CD4-positive, alpha-beta T cell treated with Interleukin-17A for 4 hours (primary cell): ENCODE measurements around the gene CIB1.
A peak's percentile ranks its signal among the peaks of the same experiment; 100 is the strongest.
"Not testable (repeated sequence)": the region's sequence is repeated elsewhere in the genome, so short reads cannot be mapped to it uniquely, and the experiment has no call there.

Experiments
- DNase-seq: peaks from one replicate; pipeline ENCODE4 v3.0.0-alpha.2; 2020; ENCODE audit warnings: mixed read lengths

CIB1 gene

DNA sequence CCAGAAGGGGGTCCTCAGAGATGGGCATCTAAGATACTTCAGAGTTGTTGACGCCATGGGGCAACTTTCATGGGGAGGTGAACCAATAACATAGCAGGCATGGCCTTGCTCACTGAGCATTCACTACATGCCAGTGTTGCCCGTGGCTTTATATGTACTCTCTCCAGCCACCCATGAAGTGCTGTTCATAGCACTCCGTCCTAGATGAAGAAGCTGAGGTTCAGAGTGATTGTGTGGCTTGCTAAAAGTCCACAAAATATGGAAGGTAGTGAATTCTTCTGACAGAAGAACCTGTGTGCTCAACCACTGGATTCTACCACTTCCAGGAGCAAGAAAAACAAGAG lies 42.4 kb downstream of the CIB1 start:
- DNase-seq, result no peak

DNA sequence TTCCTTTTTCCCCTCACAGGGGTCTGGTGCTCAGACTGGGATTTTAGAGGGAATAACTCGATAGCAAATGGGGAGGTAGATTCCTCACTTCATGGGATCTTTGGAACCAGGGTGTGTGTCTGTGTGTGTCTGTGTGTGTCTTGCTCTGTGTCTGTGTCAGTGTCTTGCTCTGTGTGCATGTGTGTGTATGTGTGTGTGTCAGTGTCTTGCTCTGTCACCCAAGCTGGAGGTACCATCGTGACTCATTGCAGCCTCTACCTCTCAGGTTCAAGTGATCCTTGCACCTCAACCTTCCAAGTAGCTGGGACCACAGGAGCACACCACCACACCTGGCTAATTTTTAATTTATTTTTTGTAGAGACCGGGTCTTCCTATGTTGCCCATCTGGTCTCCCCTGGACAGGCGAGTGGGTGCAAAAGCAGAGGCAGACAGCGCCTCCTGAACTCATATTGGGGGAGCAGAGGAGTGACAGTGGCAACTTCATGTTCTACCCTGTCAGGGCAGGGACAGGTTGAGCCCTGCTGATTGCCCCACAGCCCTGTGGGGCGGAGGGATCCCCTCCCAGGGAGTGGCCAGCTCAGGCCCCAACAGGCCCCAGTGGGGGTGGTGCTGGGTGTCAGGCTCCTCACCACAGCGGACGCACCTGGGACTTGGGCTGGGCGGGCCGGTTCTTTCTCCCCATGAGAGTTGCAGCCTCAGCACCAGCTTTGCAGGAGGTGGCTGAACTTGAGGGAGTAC lies 43.0 kb downstream of the CIB1 start:
- DNase-seq, result no peak

DNA sequence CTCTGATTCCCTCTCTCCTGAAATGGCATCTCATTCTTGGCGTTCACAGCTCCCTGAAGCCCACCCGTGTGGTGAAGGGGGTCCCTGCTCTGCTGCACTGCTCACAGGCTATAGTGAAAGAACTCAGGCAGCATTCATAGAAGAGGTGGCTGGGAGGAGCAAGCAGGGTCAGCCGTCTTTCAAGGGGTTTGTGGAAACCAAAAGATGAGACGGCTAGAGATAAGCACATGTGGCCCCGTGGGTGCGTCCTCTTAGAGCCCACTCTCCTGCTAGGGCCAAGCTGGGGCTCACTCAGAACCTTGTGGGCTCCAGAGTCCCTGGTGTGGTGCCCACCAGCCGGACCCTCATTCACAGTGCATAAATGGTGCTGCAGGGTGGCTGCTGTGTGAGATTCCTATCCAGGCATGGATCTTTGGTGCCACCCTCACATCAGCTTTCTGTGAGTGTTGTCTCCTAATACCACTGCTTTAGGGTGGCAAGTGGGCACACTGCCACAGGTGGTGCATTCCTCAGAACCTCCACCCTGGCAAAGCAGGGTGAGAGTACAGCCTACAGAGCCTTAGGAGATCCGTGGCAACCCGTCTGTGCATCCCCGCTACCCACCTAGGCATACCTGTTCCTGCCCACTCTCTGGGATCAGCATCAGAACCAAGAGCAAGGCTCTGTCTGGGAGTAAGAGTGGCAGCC lies 43.8 kb downstream of the CIB1 start:
- no peak for DNase-seq

DNA sequence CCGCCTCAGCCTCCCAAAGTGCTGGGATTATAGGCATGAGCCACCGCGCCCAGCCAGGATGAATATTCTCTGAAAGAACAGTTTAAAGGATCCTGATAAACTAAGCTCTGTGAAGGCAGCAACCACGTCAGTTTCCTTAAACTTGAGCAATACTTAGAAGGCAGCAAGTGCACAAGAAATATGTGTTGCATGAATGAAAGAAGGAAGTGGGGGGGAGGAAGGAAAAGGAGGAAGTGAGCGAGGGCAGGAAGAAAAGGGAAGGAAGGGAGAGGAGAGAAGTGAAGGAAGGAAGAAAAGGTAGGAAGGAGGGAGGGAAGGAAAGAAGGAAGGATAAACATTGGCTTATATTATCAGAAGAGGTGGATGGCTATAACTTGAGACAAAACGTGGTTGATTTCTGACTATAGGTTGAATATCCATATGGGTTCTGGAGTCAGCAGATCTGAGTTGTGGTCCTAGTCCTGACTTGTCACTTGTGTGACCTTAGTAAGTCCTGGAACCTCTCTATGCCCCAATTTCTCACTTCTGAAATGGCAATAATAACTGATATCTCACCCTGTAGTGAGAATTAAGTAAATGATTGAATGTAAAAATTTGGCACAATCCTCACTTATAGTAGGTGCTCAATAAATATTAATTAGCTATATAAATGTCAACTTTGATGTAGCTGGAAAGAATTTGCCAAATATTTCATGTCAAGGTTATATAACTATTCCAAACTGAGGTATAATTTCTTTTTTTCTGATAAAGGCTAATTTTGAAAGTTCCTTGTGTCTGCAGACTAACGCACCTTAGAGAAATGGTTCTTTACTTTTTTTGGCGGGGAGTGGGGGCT lies 44.6 kb downstream of the CIB1 start:
- DNase-seq, result no peak

DNA sequence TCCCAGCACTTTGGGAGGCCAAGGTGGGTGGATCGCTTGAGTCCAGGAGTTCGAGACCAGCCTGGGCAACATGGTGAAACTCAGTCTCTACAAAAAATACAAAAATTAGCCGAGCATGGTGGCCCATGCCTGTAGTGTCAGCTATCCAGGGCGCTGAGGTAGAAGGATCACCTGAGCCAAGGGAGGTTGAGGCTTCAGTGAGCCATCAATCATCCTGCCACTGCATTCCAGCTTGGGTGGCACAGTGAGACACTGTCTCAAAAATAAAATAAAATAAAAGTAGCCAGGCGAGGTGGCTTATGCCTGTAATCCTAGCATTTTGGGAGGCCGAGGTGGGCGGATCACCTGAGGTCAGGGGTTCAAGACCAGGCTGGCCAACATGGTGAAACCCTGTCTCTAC lies 45.7 kb downstream of the CIB1 start:
- DNase-seq, result not testable (repeated sequence)

DNA sequence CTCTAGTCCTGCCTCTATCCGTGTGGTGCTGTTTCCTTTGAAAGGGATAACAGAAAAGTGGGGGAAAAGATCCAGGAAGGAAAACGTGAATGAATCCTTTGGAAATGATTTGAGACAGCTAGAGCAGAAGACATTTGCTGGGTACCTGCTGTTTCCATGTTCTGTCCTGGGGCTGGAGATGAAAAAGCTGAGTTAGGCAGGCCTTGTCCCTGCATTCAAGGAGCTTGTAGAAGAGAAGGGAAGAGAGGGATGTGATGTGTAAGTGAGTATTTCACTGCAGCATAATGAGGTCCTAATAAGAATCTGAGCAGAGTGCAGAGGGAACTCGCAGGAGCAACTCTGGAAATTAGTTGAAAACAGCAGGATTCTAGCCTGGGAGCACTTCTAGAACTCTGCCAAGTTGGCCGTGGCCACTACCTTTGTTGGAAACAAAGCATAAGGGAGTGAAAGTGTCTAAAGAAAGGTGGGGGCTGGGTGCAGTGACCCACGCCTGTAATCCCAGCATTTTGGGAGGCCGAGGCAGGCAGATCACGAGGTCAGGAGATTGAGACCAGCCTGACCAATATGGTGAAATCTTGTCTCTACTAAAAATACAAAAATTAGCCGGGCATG lies 46.4 kb downstream of the CIB1 start:
- DNase-seq, result no peak

DNA sequence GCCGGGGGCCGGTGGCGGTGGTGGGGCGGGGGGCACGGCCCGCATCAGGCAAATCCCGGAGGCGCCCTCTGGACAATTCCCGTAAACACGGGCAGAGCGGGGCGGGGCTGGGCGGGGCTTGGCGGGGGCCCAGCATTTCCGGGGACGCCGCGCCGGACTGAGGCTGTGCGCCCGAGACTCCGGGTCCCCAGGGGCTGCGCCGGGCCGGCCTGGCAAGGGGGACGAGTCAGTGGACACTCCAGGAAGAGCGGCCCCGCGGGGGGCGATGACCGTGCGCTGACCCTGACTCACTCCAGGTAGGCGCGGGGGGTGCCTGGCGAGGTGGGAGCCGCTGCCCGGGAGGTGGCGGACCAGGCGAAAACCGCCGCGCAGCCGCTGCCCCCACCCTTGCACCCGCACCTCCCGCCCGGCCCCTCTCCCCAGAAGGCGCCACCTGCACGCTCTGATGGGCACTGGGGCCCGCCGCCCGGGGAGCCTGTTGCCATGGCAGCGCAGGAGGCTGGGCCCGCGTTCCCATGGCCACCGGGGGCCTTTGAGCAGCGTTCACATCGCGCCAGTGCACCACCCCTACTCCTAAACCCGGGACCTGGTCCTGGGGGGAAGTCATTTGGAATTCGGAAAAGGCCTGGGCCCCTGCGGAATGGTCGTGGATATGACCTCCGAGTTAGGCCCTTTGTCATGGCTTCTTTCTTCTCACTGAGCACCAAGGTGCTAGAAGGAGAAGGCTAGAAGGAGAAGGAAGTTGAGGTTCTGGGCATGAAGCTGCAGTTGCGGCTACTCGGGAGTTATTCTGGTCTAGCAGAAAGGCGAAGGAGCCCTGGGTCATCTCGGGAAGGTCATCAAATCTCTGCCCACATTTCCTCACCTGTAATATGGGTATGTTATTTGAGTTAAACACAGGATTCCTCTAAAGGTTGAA lies 48.7 kb downstream of the CIB1 start:
- DNase-seq, result peak; percentile 69

DNA sequence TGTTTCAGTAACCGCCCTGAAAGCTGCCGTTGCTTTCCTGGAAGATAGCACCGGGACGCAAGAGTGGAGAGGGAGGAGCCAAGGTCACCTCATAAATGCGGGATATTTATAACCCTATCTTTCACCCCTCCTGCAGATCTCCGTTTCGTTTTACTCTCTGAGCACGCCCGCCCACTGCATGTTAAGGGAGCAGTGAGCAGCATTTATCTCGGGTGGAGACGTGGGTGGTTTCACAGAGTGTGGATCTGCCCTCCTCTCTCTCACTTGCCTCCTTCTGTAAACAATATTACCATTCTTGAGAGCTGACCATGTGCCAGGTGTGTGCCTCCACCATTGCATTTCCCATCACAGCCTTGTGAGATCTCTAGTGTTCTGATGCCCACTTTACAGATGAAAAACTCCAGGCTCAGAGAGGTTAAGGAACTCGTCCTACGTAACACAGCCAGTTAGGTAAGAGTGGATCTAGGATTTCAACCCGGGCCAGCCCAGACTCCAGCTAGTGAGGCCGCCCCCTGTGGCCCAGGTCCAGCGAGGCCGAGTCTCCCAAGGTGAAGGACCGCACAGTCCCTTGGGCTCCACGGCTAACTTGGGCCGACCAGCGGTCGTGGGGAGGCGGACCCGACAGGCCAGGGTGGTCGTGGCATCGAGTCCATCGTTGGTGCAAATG lies 49.5 kb downstream of the CIB1 start:
- peak; percentile 10 for DNase-seq

DNA sequence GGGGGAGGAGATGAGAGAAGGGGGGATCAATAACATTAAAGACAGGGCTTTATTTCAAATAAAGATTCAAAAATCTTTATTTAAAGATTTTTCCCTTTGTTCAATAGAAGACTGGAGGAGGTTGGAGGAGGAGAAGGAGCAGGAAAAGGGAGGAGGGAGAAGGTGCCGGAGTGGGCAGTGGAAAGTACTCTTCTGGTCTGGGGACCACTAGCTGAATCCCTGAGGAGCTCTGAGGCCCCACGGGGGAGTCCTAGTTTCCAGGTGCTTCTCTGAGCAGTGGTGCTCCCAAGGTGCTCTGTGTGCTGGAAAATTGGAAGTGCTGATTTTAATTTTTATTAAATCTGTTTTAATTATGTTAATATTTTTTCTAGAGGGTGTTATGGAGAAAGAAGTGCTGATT lies 52.0 kb downstream of the CIB1 start:
- no peak for DNase-seq
